Right lobe of liver (tissue), 6 donors: Measurements from ENCODE around the gene WDR73. TPM values are rescaled to one million over a fixed set of nuclear protein-coding genes. Genes with fewer than 3 reads are reported as not detected.
A peak's percentile ranks its signal among the peaks of the same experiment; 100 is the strongest.

ENCODE experiments used
- ATAC-seq, 4 donors: fragments of 200-7000 bp; cut with Tn5 transposase; one replicate each; pipeline ENCODE4 v1.9.1; 2020; ENCODE audit warnings: mild to moderate bottlenecking in 4 of 4, moderate library complexity in 4 of 4
- DNase-seq, 3 donors: peaks; one replicate each; pipeline ENCODE4 v3.0.0-alpha.2; 2020
- H3K27ac ChIP-seq, 3 donors: fragments of 200-600 bp; one replicate each; pipeline ENCODE4 v1.8.0; 2022
- H3K27me3 ChIP-seq, 2 donors: fragments of 200-600 bp; one replicate each; pipeline ENCODE4 v1.8.0; 2022
- H3K36me3 ChIP-seq, 4 donors: fragments of 200-600 bp; sonication (generic) in 1 of 4; one replicate each; pipeline versions ENCODE4 v1.5.1 to v1.8.0; 2017 to 2022; ENCODE audit warnings: control low read depth in 1 of 4
- H3K4me1 ChIP-seq, 4 donors: fragments of 200-600 bp; sonication (generic) in 1 of 4; one replicate each; pipeline versions ENCODE4 v1.5.1 to v1.8.0; 2017 to 2022; ENCODE audit warnings: control low read depth in 1 of 4
- H3K4me3 ChIP-seq, 3 donors: fragments of 200-600 bp; one replicate each; pipeline ENCODE4 v1.8.0; 2022
- H3K9me3 ChIP-seq, 4 donors: fragments of 200-600 bp; sonication (generic) in 1 of 4; one replicate each; pipeline versions ENCODE4 v1.5.1 to v1.8.0; 2017 to 2022; ENCODE audit warnings: control low read depth in 1 of 4
- POLR2A ChIP-seq: fragments of 450-650 bp; IDR thresholded peaks from one replicate; pipeline ENCODE4 v1.6.1; 2017; ENCODE audit warnings: antibody characterized with exemption, mild to moderate bottlenecking
- WGBS: methylation state at CpG from one replicate; pipeline ENCODE4 v1.1.6; 2018; ENCODE audit warnings: low coverage, low lambda C conversion rate; ENCODE audit not compliant: insufficient coverage; ENCODE audit errors: missing lambda C conversion rate; 5-methylcytosine and 5-hydroxymethylcytosine counted together
- intact Hi-C, 2 donors: fragments of 100-400 bp; cut with DNase I; formaldehyde crosslinking; loops; one replicate each; pipeline versions ENCODE4 v1.11.2 to v1.14.1; 2022
- total RNA-seq, 6 experiments: library from RNA; depleted of rRNA in 2 of 6; stranded (reverse); fragments of >200 nt in 2 of 6; fragmentation: NEBNext Ultra II Directional in 3 of 6; extraction: Animal tissue kit (Norgen Biotek cat#: 25700) in 3 of 6; gene quantifications; one replicate each; pipeline versions ENCODE4 v1.1.0 to v1.2.4, GENCODE V29; 2016 to 2023
- TF ChIP-seq, protein P1 (sequence below), 4 donors: fragments of 200-600 bp in 3 of 4; fragments of 450-650 bp in 1 of 4; IDR thresholded peaks; one replicate each; pipeline versions ENCODE4 v1.5.1 to v1.8.0; 2016 to 2022; ENCODE audit warnings: antibody characterized with exemption in 4 of 4, mild to moderate bottlenecking in 2 of 4
- donor health status: DM: no; HTN: yes; CAD: no.
- donor health status: DM: no; HTN: no; CAD: no.
- donor health status: DM: no; HTN: no; CAD: no.
- donor health status: DM: no; HTN: yes; CAD: no.
- donor health status: DM: no; HTN: yes; CAD: no.

WDR73 gene
- total RNA-seq, 6 experiments from 2014 or later: 6.3 to 11.1 (median 8.1) TPM

GRCh38 chr15:84654689-84655453, 788 bp upstream of the WDR73 start:
- peaks cover 0 to 15% (median 0%) of the 10 kb centered on the region in 4 donors for H3K4me1 ChIP-seq
- peaks cover 0 to 20% (median under 1%) of the 10 kb centered on the region in 4 donors for H3K36me3 ChIP-seq
- peak overlapping the region; percentile 77 to 98 (median 79) for H3K4me3 ChIP-seq
- no peak for TF ChIP-seq POLR2A
- TF ChIP-seq, protein P1, sequence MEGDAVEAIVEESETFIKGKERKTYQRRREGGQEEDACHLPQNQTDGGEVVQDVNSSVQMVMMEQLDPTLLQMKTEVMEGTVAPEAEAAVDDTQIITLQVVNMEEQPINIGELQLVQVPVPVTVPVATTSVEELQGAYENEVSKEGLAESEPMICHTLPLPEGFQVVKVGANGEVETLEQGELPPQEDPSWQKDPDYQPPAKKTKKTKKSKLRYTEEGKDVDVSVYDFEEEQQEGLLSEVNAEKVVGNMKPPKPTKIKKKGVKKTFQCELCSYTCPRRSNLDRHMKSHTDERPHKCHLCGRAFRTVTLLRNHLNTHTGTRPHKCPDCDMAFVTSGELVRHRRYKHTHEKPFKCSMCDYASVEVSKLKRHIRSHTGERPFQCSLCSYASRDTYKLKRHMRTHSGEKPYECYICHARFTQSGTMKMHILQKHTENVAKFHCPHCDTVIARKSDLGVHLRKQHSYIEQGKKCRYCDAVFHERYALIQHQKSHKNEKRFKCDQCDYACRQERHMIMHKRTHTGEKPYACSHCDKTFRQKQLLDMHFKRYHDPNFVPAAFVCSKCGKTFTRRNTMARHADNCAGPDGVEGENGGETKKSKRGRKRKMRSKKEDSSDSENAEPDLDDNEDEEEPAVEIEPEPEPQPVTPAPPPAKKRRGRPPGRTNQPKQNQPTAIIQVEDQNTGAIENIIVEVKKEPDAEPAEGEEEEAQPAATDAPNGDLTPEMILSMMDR (IDR thresholded peaks at IDR 0.05): peak; percentile 68 to 76 (median 74)
- no peaks in the 10 kb centered on the region for H3K9me3 ChIP-seq
- intact Hi-C loops: loop anchor here in 1 of 2 donors (10.0 kb wide), 2 partner anchors 60 to 230 kb away; partner anchors contain the start of genes SEC11A and SLC28A1
- ATAC-seq (peak; percentile 70 to 78 (median 74)), DNase-seq (peak; percentile 86 to 90 (median 90))
- no peaks in the 10 kb centered on the region for H3K27me3 ChIP-seq
- H3K27ac ChIP-seq: peak overlapping the region; percentile 59 to 75 (median 73)
- 9% methylated on average over 13 of the region's 19 CpGs for WGBS

DNA sequence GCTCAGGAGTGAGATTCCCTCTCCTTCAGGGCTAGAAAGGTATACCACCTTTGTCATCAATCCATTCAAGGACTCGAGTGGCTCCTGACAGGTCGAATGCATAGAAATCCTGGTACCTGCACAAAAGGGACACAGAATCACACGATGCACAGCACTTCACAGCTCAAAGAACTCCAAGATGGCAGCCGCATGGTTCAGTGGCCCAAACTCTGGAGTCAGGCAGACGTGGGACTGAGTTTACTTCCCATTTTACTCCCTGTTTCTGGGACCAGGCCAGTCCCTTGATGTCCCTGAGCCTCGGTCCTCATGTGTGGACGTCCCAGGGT, 536 bp downstream of the WDR73 start:
- Histone ChIP-seq H3K27ac (peak overlapping the region; percentile 59 to 75 (median 73)), H3K4me3 (peak overlapping the region; percentile 77 to 98 (median 79)), H3K27me3 (no peaks in the 10 kb centered on the region), H3K9me3 (no peaks in the 10 kb centered on the region), H3K36me3 (peaks cover 0 to 23% (median 5%) of the 10 kb centered on the region in 4 donors), H3K4me1 (peaks cover 0 to 12% (median 3%) of the 10 kb centered on the region in 4 donors)
- TF ChIP-seq, protein P1 (IDR thresholded peaks at IDR 0.05): no peak
- TF ChIP-seq POLR2A: no peak
- ATAC-seq (no peak), DNase-seq (no peak)
- intact Hi-C loops: loop anchor here in 1 of 2 donors (10.0 kb wide), 2 partner anchors 61 to 231 kb away; partner anchors contain the start of genes SEC11A and SLC28A1
- 8% methylated on average over 4 of the region's 7 CpGs for WGBS

GRCh38 chr15:84649706-84650105, 4.4 kb downstream of the WDR73 start:
- TF ChIP-seq, protein P1 (IDR thresholded peaks at IDR 0.05): no peak
- TF ChIP-seq POLR2A: no peak
- intact Hi-C loops: loop anchor here in 1 of 2 donors (10.0 kb wide), 3 partner anchors 55 to 235 kb away; partner anchors contain the start of genes SEC11A and SLC28A1
- H3K4me3 ChIP-seq: no peak overlapping the region

GRCh38 chr15:84648539-84648938, 5.5 kb downstream of the WDR73 start:
- peak; percentile 43 to 69 (median 54) for ATAC-seq
- WGBS: 30% methylated on average over 2 of the region's 3 CpGs
- intact Hi-C loops: loop anchor here in 1 of 2 donors (10.0 kb wide), 1 partner anchor 54 kb away; no protein-coding TSS in a partner anchor

More at GRCh38 chr15:84649706-84650105, 4.4 kb downstream of the WDR73 start:
- 100% methylated on average over 1 of the region's 2 CpGs for WGBS
- Histone ChIP-seq H3K4me1 (peaks cover 0 to 6% (median 3%) of the 10 kb centered on the region in 4 donors), H3K27ac (no peak overlapping the region), H3K27me3 (no peaks in the 10 kb centered on the region), H3K9me3 (no peaks in the 10 kb centered on the region), H3K36me3 (peaks cover 0 to 61% (median 20%) of the 10 kb centered on the region in 4 donors)
- DNase-seq (no peak), ATAC-seq (no peak)

More at GRCh38 chr15:84648539-84648938, 5.5 kb downstream of the WDR73 start:
- Histone ChIP-seq H3K9me3 (no peaks in the 10 kb centered on the region), H3K27me3 (no peaks in the 10 kb centered on the region), H3K36me3 (peaks cover 0 to 65% (median 20%) of the 10 kb centered on the region in 4 donors), H3K4me1 (peaks cover 0 to 5% (median 2%) of the 10 kb centered on the region in 4 donors), H3K27ac (no peak overlapping the region), H3K4me3 (no peak overlapping the region)
- DNase-seq: peak in 2 of 3 donors; percentile 70 to 77
- TF ChIP-seq, protein P1 (IDR thresholded peaks at IDR 0.05): no peak
- TF ChIP-seq POLR2A: no peak
